Right lobe of liver (tissue), 6 donors: Measurements from ENCODE around the gene MYADM. TPM values are rescaled to one million over a fixed set of nuclear protein-coding genes. Genes with fewer than 3 reads are reported as not detected.

ENCODE experiments used
- ATAC-seq, 4 donors: fragments of 200-7000 bp; cut with Tn5 transposase; one replicate each; pipeline ENCODE4 v1.9.1; 2020; ENCODE audit warnings: mild to moderate bottlenecking in 4 of 4, moderate library complexity in 4 of 4
- DNase-seq, 3 donors: peaks; one replicate each; pipeline ENCODE4 v3.0.0-alpha.2; 2020
- H3K27ac ChIP-seq, 3 donors: fragments of 200-600 bp; one replicate each; pipeline ENCODE4 v1.8.0; 2022
- H3K27me3 ChIP-seq, 2 donors: fragments of 200-600 bp; one replicate each; pipeline ENCODE4 v1.8.0; 2022
- H3K36me3 ChIP-seq, 4 donors: fragments of 200-600 bp; sonication (generic) in 1 of 4; one replicate each; pipeline versions ENCODE4 v1.5.1 to v1.8.0; 2017 to 2022; ENCODE audit warnings: control low read depth in 1 of 4
- H3K4me1 ChIP-seq, 4 donors: fragments of 200-600 bp; sonication (generic) in 1 of 4; one replicate each; pipeline versions ENCODE4 v1.5.1 to v1.8.0; 2017 to 2022; ENCODE audit warnings: control low read depth in 1 of 4
- H3K4me3 ChIP-seq, 3 donors: fragments of 200-600 bp; one replicate each; pipeline ENCODE4 v1.8.0; 2022
- H3K9me3 ChIP-seq, 4 donors: fragments of 200-600 bp; sonication (generic) in 1 of 4; one replicate each; pipeline versions ENCODE4 v1.5.1 to v1.8.0; 2017 to 2022; ENCODE audit warnings: control low read depth in 1 of 4
- CTCF ChIP-seq, 4 donors: fragments of 200-600 bp in 3 of 4; fragments of 450-650 bp in 1 of 4; IDR thresholded peaks; one replicate each; pipeline versions ENCODE4 v1.5.1 to v1.8.0; 2016 to 2022; ENCODE audit warnings: antibody characterized with exemption in 4 of 4, mild to moderate bottlenecking in 2 of 4
- POLR2A ChIP-seq: fragments of 450-650 bp; IDR thresholded peaks from one replicate; pipeline ENCODE4 v1.6.1; 2017; ENCODE audit warnings: antibody characterized with exemption, mild to moderate bottlenecking
- WGBS: methylation state at CpG from one replicate; pipeline ENCODE4 v1.1.6; 2018; ENCODE audit warnings: low coverage, low lambda C conversion rate; ENCODE audit not compliant: insufficient coverage; ENCODE audit errors: missing lambda C conversion rate; 5-methylcytosine and 5-hydroxymethylcytosine counted together
- intact Hi-C, 2 donors: fragments of 100-400 bp; cut with DNase I; formaldehyde crosslinking; loops; one replicate each; pipeline versions ENCODE4 v1.11.2 to v1.14.1; 2022
- long read RNA-seq: library from polyadenylated mRNA; unstranded; transcript quantifications from one replicate; pipeline ENCODE4 v2.0.0, GENCODE V29; 2019
- total RNA-seq, 6 experiments: library from RNA; depleted of rRNA in 2 of 6; stranded (reverse); fragments of >200 nt in 2 of 6; fragmentation: NEBNext Ultra II Directional in 3 of 6; extraction: Animal tissue kit (Norgen Biotek cat#: 25700) in 3 of 6; gene quantifications; one replicate each; pipeline versions ENCODE4 v1.1.0 to v1.2.4, GENCODE V29; 2016 to 2023
- donor health status: DM: no; HTN: yes; CAD: no.
- donor health status: DM: no; HTN: no; CAD: no.
- donor health status: DM: no; HTN: no; CAD: no.
- donor health status: DM: no; HTN: yes; CAD: no.
- donor health status: DM: no; HTN: yes; CAD: no.

MYADM gene
- total RNA-seq, result 10 to 100 TPM; 15.4 to 38.3 (median 20.9) TPM
- long read RNA-seq, partial matches to known transcripts, result 0 of 3 reads
- long read RNA-seq, other reads (novel, unspliced or antisense), result 3 of 3 reads

GRCh38 chr19:53867225-53868090 lies at the start of gene MYADM:
TSS of gene MYADM (plus strand) at chr19:53867883. CDS start at chr19:53873530, 5,647 bp downstream.
- no peaks in the 10 kb centered on the region for H3K36me3 ChIP-seq
- no peaks in the 10 kb centered on the region for H3K27me3 ChIP-seq
- WGBS, result 15% methylated on average over 18 of the region's 37 CpGs
- no peaks in the 10 kb centered on the region for H3K9me3 ChIP-seq
- peak; percentile 92 to 95 (median 95) for DNase-seq
- intact Hi-C loops, result no loop called here
- TF ChIP-seq POLR2A (peak; percentile 61), CTCF (IDR thresholded peaks at IDR 0.05) (no peak)
- peaks cover 0 to 18% (median 4%) of the 10 kb centered on the region in 4 donors for H3K4me1 ChIP-seq
- peak within 1 kb of the TSS; percentile 56 to 88 (median 71) for H3K27ac ChIP-seq
- peak; percentile 77 to 82 (median 80) for ATAC-seq
- H3K4me3 ChIP-seq, result peak within 1 kb of the TSS; percentile 57 to 88 (median 68)

- TF ChIP-seq CTCF (IDR thresholded peaks at IDR 0.05) (no peak), POLR2A (no peak)
- Histone ChIP-seq H3K9me3 (no peaks in the 10 kb centered on the region), H3K27me3 (no peaks in the 10 kb centered on the region), H3K36me3 (no peaks in the 10 kb centered on the region), H3K4me3 (no peak overlapping the region), H3K4me1 (no peaks in the 10 kb centered on the region), H3K27ac (no peak overlapping the region)
- 81% methylated on average over 7 of the region's 13 CpGs for WGBS
- intact Hi-C loops, result no loop called here
- no peak for ATAC-seq
- no peak for DNase-seq
These were observed 48.9 kb upstream of the MYADM start for GRCh38 chr19:53818756-53819155.

GRCh38 chr19:53819861-53820260 lies 47.8 kb upstream of the MYADM start:
- no peak for ATAC-seq
- 69% methylated on average over 5 of the region's 5 CpGs for WGBS

More at GRCh38 chr19:53819861-53820260, 47.8 kb upstream of the MYADM start:
- Histone ChIP-seq H3K4me1 (no peaks in the 10 kb centered on the region), H3K27me3 (no peaks in the 10 kb centered on the region), H3K36me3 (no peaks in the 10 kb centered on the region), H3K4me3 (no peak overlapping the region), H3K27ac (no peak overlapping the region), H3K9me3 (no peaks in the 10 kb centered on the region)
- TF ChIP-seq CTCF (IDR thresholded peaks at IDR 0.05), result no peak
- TF ChIP-seq POLR2A, result no peak
- DNase-seq, result no peak
- intact Hi-C loops, result no loop called here
